Neuronal stem cell (in vitro differentiated cells): ENCODE results near the gene TNFRSF4.

Experiments
- DNase-seq: peaks from one replicate; pipeline ENCODE4 v3.0.0-alpha.2; 2013; ENCODE audit warnings: low spot score
- H2AFZ ChIP-seq: one replicate; pipeline ENCODE4 v1.6.1; 2013; ENCODE audit warnings: mild to moderate bottlenecking, low read length, inconsistent platforms
- H2AK5ac ChIP-seq: 2 replicates; pipeline ENCODE4 v1.6.1; 2013; ENCODE audit warnings: low read depth, mild to moderate bottlenecking, inconsistent platforms, low read length, moderate library complexity, mixed read lengths
- H2BK120ac ChIP-seq: 2 replicates; pipeline ENCODE4 v1.6.1; 2013; ENCODE audit warnings: low read depth, mild to moderate bottlenecking, inconsistent platforms, low read length, moderate library complexity, mixed read lengths
- H2BK12ac ChIP-seq: one replicate; pipeline ENCODE4 v1.6.1; 2013; ENCODE audit warnings: low read length, inconsistent platforms
- H2BK15ac ChIP-seq: 2 replicates; pipeline ENCODE4 v1.6.1; 2013; ENCODE audit warnings: mild to moderate bottlenecking, low read length, inconsistent platforms, mixed read lengths
- H2BK5ac ChIP-seq: one replicate; pipeline ENCODE4 v1.6.1; 2013; ENCODE audit warnings: inconsistent platforms, mild to moderate bottlenecking, low read length, moderate library complexity
- H3K14ac ChIP-seq: one replicate; pipeline ENCODE4 v1.6.1; 2013; ENCODE audit warnings: low read length, inconsistent platforms
- H3K18ac ChIP-seq: 2 replicates; pipeline ENCODE4 v1.6.1; 2013; ENCODE audit warnings: low read length, inconsistent platforms
- H3K23ac ChIP-seq: 2 replicates; pipeline ENCODE4 v1.6.1; 2013; ENCODE audit warnings: low read depth, mild to moderate bottlenecking, mixed read lengths, low read length, inconsistent platforms; ENCODE audit not compliant: poor library complexity
- H3K27ac ChIP-seq: replicated peaks from 3 replicates; pipeline ENCODE4 v1.5.1; 2013; ENCODE audit warnings: low read length, inconsistent platforms
- H3K27me3 ChIP-seq, 3 experiments: 2 replicates each; pipeline ENCODE4 v1.6.1; 2013; ENCODE audit warnings: low read length in 3 of 3, mild to moderate bottlenecking in 2 of 3, inconsistent platforms in 1 of 3, low read depth in 1 of 3, mixed read lengths in 1 of 3, moderate library complexity in 1 of 3; ENCODE audit not compliant: control insufficient read depth in 3 of 3, insufficient read depth in 3 of 3
- H3K36me3 ChIP-seq, 2 donors: replicated peaks in 1 of 2; 2 replicates each; pipeline ENCODE4 v1.6.1; 2013; ENCODE audit warnings: low read length in 2 of 2; ENCODE audit not compliant: control insufficient read depth in 2 of 2, insufficient read depth in 2 of 2
- H3K4ac ChIP-seq: 2 replicates; pipeline ENCODE4 v1.6.1; 2013; ENCODE audit warnings: inconsistent platforms, mild to moderate bottlenecking, low read length, moderate library complexity
- H3K4me1 ChIP-seq, 2 donors: 1 replicate in 1 of 2; 2 replicates in 1 of 2; pipeline ENCODE4 v1.6.1; 2013; ENCODE audit warnings: low read length in 2 of 2, low read depth in 1 of 2; ENCODE audit not compliant: control insufficient read depth in 2 of 2, insufficient read depth in 1 of 2
- H3K4me2 ChIP-seq: one replicate; pipeline ENCODE4 v1.6.1; 2013; ENCODE audit warnings: mild to moderate bottlenecking, low read length, inconsistent platforms; ENCODE audit not compliant: insufficient read depth, poor library complexity, severe bottlenecking
- H3K4me3 ChIP-seq, 2 donors: 2 replicates each; pipeline ENCODE4 v1.5.1; 2013; ENCODE audit warnings: low read length in 2 of 2, mild to moderate bottlenecking in 2 of 2, inconsistent platforms in 1 of 2, moderate library complexity in 1 of 2
- H3K79me1 ChIP-seq: one replicate; pipeline ENCODE4 v1.6.1; 2013; ENCODE audit warnings: low read depth, mild to moderate bottlenecking, inconsistent platforms, low read length, moderate library complexity
- H3K9ac ChIP-seq: one replicate; pipeline ENCODE4 v1.6.1; 2013; ENCODE audit warnings: mild to moderate bottlenecking, low read depth, low read length, inconsistent platforms; ENCODE audit not compliant: poor library complexity
- H3K9me3 ChIP-seq, 2 donors: replicated peaks in 1 of 2; 2 replicates each; pipeline versions ENCODE3 to v1.6.1; 2013; ENCODE audit warnings: low read length in 2 of 2, mild to moderate bottlenecking in 2 of 2, inconsistent platforms in 1 of 2, low read depth in 1 of 2, mixed read lengths in 1 of 2, moderate library complexity in 1 of 2; ENCODE audit not compliant: control insufficient read depth in 2 of 2, insufficient read depth in 1 of 2
- H4K8ac ChIP-seq: one replicate; pipeline ENCODE4 v1.6.1; 2013; ENCODE audit warnings: low read depth, mild to moderate bottlenecking, inconsistent platforms, low read length, moderate library complexity
- H4K91ac ChIP-seq: one replicate; pipeline ENCODE4 v1.6.1; 2013; ENCODE audit warnings: low read length, low read depth, mild to moderate bottlenecking, inconsistent platforms; ENCODE audit not compliant: poor library complexity
- WGBS, 2 donors: extraction: QIAGEN DNeasy Blood & Tissue Kit; methylation state at CpG; one replicate each; pipeline ENCODE4 v1.1.7; 2013; ENCODE audit warnings: missing lambda C conversion rate in 2 of 2, mixed read lengths in 1 of 2; ENCODE audit not compliant: insufficient read length in 2 of 2, insufficient replicate concordance in 1 of 2; ENCODE audit errors: extremely low coverage in 2 of 2; 5-methylcytosine and 5-hydroxymethylcytosine counted together

Gene TNFRSF4

GRCh38 chr1:1191734-1192133, 22.2 kb downstream of the TNFRSF4 start:
- Histone ChIP-seq H3K36me3 (no peaks in the 10 kb centered on the region), H4K91ac (no peak overlapping the region), H3K4me2 (no peak overlapping the region), H2BK12ac (no peak overlapping the region), H3K23ac (no peak overlapping the region), H3K79me1 (no peaks in the 10 kb centered on the region), H3K4me1 (no peaks in the 10 kb centered on the region), H2BK5ac (no peak overlapping the region), H3K27ac (no peak overlapping the region), H2BK120ac (no peak overlapping the region), H3K4ac (no peak overlapping the region), H3K4me3 (no peak overlapping the region), H2AFZ (no peak overlapping the region), H2BK15ac (no peak overlapping the region), H3K9ac (no peak overlapping the region), H3K14ac (no peak overlapping the region), H3K18ac (no peak overlapping the region), H3K9me3 (peaks cover 5% of the 10 kb centered on the region in 2 donors), H4K8ac (no peak overlapping the region), H2AK5ac (no peak overlapping the region), H3K27me3 (no peaks in the 10 kb centered on the region)
- WGBS, 2 donors, result no CpG with 5 or more reads among the region's 11 CpGs
- DNase-seq, result no peak

DNA sequence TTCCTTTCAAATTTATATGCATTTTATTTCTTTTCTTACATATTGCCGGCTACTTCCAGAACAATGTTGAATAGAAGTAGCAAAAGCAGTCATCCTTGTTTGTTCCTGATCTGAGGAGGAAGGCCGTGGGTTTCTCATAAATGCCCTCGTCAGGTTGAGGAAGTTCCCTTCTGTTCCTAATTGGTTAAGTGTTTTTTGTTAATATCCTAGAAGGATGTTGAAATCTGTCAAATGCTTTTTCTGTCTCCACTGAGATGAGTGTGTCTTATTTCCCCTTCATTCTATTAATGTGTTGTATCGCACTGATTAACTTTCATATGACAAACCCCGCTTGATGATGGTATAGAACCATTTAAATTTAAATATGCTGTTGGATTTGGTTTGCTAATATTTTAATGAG, 24.8 kb downstream of the TNFRSF4 start:
- no peak overlapping the region for H2BK120ac ChIP-seq
- no peak overlapping the region for H2BK5ac ChIP-seq
- H2BK15ac ChIP-seq, result no peak overlapping the region

GRCh38 chr1:1187938-1188337, 26.0 kb downstream of the TNFRSF4 start:
- H3K9me3 ChIP-seq, result no peaks in the 10 kb centered on the region
- no peak overlapping the region for H2AK5ac ChIP-seq
- no peak overlapping the region for H2BK15ac ChIP-seq
- no peak for DNase-seq
- no peak overlapping the region for H4K8ac ChIP-seq
- no peak overlapping the region for H3K23ac ChIP-seq
- H3K4me3 ChIP-seq, result no peak overlapping the region
- H2BK120ac ChIP-seq, result no peak overlapping the region
- no peak overlapping the region for H3K18ac ChIP-seq
- H3K4ac ChIP-seq, result no peak overlapping the region
- no peak overlapping the region for H2AFZ ChIP-seq
- no peak overlapping the region for H3K4me2 ChIP-seq
- no peak overlapping the region for H3K27ac ChIP-seq
- peaks cover 0 to 4% (median 0%) of the 10 kb centered on the region in 3 experiments for H3K27me3 ChIP-seq
- H4K91ac ChIP-seq, result no peak overlapping the region
- no peak overlapping the region for H3K9ac ChIP-seq
- H3K14ac ChIP-seq, result no peak overlapping the region
- no peak overlapping the region for H2BK5ac ChIP-seq
- H3K36me3 ChIP-seq, result no peaks in the 10 kb centered on the region
- H2BK12ac ChIP-seq, result no peak overlapping the region
- H3K4me1 ChIP-seq, result no peaks in the 10 kb centered on the region
- H3K79me1 ChIP-seq, result peaks cover 5% of the 10 kb centered on the region

More for the DNA sequence above, 24.8 kb downstream of the TNFRSF4 start:
- no peak overlapping the region for H2AK5ac ChIP-seq
- no peak for DNase-seq
- H3K18ac ChIP-seq, result no peak overlapping the region
- H3K4ac ChIP-seq, result no peak overlapping the region
- H2AFZ ChIP-seq, result no peak overlapping the region
- no peak overlapping the region for H4K91ac ChIP-seq
- H3K79me1 ChIP-seq, result peaks cover under 1% of the 10 kb centered on the region
- no peak overlapping the region for H3K9ac ChIP-seq
- WGBS, 2 donors, result no CpG with 5 or more reads among the region's 5 CpGs
- H3K14ac ChIP-seq, result no peak overlapping the region
- no peak overlapping the region for H3K27ac ChIP-seq
- H3K4me3 ChIP-seq, result no peak overlapping the region
- no peaks in the 10 kb centered on the region for H3K36me3 ChIP-seq
- H3K9me3 ChIP-seq, result no peaks in the 10 kb centered on the region
- no peaks in the 10 kb centered on the region for H3K4me1 ChIP-seq
- no peak overlapping the region for H4K8ac ChIP-seq
- H3K4me2 ChIP-seq, result no peak overlapping the region
- no peak overlapping the region for H3K23ac ChIP-seq
- H2BK12ac ChIP-seq, result no peak overlapping the region
- H3K27me3 ChIP-seq, result peaks cover 0 to 4% (median 0%) of the 10 kb centered on the region in 3 experiments

- Histone ChIP-seq H3K4ac (no peak overlapping the region), H3K18ac (peak overlapping the region; percentile 74), H3K4me3 (no peak overlapping the region), H3K14ac (no peak overlapping the region), H3K27me3 (peaks cover 0 to 4% (median 0%) of the 10 kb centered on the region in 3 experiments), H2AFZ (peak overlapping the region; percentile 53), H3K4me2 (no peak overlapping the region), H3K9me3 (no peaks in the 10 kb centered on the region), H2BK15ac (no peak overlapping the region), H3K36me3 (no peaks in the 10 kb centered on the region), H3K79me1 (peaks cover 5% of the 10 kb centered on the region), H4K91ac (no peak overlapping the region), H3K9ac (no peak overlapping the region), H4K8ac (no peak overlapping the region), H2BK12ac (peak overlapping the region; percentile 90), H3K23ac (peak overlapping the region; percentile 52), H2BK120ac (no peak overlapping the region), H2AK5ac (peak overlapping the region; percentile 83), H3K27ac (no peak overlapping the region), H2BK5ac (no peak overlapping the region), H3K4me1 (peaks cover 3 to 6% of the 10 kb centered on the region in 2 donors)
- DNase-seq, result no peak
- WGBS, 2 donors, result no CpG with 5 or more reads among the region's 31 CpGs
Measured at GRCh38 chr1:1185101-1185765, 28.7 kb downstream of the TNFRSF4 start.
